GM21723 (cell line): Measurements from ENCODE around the gene TMEM72.

Experiments used
- ATAC-seq: cut with Tn5 transposase; IDR thresholded peaks from one replicate; pipeline ENCODE4 v1.9.1; 2021; ENCODE audit warnings: mild to moderate bottlenecking, moderate library complexity; ENCODE audit not compliant: unreplicated experiment

Gene TMEM72

GRCh38 chr10:44965651-44966097 is 54.5 kb downstream of the TMEM72 start:
- peak; percentile 27 for ATAC-seq

DNA sequence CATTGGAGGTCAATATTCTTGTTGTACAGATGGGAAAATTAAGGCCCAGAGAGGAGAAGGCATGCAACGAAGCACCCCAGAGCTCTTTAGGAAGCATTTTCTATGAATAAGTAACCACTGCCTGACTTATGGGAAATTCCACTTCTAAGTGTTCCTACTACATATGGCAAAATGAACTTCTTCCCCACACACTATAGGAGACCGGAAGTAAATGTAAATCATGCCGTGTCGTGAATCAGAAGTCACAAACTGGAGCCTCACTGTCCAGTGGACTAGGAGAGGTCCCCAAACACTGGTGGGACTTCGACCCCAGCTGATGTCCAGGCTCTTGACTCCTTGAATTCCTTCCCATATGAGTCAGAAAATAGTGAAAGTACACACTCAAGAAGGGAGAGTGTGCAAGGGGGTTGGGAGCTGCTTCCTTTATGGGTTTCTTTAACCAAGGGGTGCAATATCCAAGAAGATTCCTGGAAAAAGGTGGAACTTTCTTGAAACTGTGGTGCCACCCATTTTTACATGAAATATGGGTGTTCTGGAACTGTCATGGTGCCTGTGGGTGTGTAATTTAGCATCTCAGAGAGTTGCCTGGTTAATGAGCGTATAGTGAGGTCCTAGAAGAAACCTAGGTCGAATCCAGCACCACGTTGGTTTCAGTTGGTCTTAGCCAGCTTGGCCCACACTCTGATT is 55.1 kb downstream of the TMEM72 start:
- ATAC-seq, result peak; percentile 30

DNA sequence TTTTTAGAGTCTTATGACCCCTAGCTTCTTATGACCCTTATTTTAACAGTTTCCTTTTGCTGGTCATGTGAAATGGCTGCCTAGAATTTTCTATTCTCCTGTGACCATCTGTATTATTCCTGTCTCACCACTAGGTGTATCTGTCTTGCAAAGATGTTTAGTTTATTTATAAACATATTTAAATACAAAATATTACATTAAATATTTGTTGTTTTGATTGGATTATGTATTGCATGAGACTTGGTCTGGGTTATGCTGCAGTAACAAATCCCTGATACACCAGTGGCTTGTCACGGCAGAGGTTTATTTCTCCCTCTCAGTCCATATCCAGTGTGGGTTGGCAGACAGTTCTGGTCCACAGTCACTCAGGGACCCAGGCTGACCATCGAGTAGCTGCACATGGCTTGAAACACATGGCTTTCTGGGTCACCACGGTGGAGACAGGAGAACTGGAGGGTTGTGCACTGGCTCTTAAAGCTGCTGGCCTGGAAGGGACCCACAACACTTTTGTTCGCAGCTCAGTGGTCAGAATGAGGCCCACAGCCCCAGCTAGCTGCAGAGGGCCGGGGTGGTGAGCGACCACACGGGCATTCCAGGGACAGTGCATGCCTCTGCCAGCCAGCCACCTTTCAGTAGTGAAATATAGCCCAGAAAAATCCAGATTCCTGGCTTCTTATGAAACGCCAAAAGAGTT is 55.8 kb downstream of the TMEM72 start:
- no peak for ATAC-seq

GRCh38 chr10:44967616-44968015 is 56.5 kb downstream of the TMEM72 start:
- ATAC-seq, result no peak

DNA sequence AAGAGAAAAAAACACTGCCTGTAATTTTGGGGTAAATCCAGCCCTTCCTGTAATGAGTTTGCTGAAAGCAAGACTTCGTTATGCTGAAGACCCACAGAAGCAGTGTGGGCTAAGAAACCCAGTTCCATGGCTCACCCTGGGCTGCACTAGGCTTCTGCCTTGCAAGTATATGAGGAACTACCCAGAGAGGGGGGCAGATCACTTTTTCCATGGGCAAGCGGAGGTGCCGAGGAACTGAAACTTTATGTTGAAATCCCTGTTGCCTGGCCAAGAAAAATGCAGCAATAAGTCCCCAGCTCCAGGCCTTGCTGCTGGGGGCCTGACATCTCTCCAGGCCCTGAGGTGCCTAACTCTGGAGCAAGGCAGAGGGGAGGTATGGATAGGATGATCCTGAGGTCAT is 57.0 kb downstream of the TMEM72 start:
- no peak for ATAC-seq

GRCh38 chr10:44968500-44969400 is 57.6 kb downstream of the TMEM72 start:
- no peak for ATAC-seq

DNA sequence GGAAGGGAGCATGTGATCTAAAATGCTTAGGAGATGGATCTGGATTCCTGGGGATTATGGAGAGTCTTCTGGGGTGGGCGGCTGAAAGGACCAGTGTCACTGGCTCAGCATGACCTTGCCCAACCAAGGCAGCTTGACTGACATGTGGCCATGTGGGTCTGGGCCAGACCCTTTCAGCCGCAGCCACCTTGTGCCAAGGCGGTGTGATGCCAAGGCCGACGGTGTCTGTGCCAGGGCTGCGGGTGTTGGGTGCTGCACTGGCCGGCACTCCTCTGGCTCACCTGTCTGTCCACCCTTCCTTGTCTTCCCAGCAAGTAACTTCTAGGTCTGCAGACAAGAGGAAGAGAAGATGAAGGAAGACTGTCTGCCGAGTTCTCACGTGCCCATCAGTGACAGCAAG is 58.7 kb downstream of the TMEM72 start:
- no peak for ATAC-seq

DNA sequence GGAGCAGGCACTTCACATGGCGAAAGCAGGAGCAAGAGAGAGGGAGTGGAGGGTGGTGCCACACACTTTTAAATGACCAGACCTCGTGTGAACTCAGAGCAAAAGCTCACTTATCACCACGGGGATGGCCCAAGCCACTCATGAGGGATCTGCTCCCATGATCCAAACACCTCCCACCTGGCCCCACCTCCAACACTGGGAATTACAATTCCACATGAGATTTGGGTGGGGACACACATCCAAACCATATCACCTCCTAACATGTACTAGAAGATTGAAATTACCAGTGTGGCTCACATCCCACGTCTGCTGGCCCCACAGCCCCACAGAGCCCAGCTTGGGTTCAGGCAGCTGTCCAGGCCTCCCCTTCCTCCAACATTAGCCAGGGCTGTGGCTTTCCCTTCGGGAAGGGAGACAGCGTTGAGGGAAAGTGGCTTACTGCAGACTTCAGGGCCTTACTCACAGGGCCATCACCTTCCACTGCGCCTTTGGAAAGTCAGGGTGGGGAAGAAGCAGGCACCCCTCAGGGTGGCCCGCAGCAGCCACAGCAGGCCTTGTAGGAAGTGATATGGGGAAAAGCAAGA is 59.8 kb downstream of the TMEM72 start:
- ATAC-seq, result no peak

DNA sequence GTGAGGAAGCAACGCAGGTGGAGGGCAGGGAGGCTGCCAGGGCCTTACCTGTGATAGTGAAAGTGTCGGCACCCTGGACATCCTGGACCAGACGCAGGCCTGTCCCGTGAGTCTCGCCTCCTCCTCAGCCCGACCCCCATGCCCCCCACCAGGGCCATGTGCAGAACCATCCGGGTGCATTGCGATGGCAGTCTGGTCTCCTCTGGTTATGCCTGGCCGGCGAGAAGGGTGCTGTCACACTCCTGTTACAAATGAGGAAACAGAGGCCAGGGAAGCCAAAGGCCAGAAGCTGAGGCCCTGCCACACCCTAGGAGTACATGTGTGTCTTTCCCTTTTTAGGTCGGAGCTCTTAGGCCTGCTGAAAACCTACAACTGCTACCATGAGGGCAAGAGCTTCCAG is 60.3 kb downstream of the TMEM72 start:
- ATAC-seq, result no peak

GRCh38 chr10:44971935-44972757 is 61.0 kb downstream of the TMEM72 start:
- no peak for ATAC-seq

DNA sequence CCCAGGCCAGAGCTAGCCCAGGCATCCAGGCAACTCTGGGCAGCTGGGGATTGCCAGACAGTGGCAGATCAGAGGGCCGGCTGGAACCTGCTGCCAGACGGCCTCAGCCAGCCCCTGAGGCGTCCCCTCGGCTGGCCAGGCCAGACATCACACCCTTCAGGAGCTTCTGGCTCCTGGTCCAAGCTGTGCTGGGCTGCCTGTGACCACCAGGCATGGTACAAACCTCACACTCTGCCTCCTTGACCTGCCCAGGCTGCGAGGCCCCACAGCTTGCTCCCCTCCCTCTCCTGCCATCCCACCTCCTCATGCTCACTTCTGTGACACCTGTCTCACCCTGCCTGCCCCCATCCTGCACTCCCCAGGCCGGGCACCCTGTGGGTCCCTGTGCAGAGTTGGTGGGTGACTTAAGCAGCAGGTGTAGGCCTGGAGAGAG is 61.8 kb downstream of the TMEM72 start:
- ATAC-seq, result no peak

GRCh38 chr10:44973323-44974081 is 62.4 kb downstream of the TMEM72 start:
- no peak for ATAC-seq

GRCh38 chr10:44974082-44974627 is 63.0 kb downstream of the TMEM72 start:
- peak; percentile 0 for ATAC-seq

DNA sequence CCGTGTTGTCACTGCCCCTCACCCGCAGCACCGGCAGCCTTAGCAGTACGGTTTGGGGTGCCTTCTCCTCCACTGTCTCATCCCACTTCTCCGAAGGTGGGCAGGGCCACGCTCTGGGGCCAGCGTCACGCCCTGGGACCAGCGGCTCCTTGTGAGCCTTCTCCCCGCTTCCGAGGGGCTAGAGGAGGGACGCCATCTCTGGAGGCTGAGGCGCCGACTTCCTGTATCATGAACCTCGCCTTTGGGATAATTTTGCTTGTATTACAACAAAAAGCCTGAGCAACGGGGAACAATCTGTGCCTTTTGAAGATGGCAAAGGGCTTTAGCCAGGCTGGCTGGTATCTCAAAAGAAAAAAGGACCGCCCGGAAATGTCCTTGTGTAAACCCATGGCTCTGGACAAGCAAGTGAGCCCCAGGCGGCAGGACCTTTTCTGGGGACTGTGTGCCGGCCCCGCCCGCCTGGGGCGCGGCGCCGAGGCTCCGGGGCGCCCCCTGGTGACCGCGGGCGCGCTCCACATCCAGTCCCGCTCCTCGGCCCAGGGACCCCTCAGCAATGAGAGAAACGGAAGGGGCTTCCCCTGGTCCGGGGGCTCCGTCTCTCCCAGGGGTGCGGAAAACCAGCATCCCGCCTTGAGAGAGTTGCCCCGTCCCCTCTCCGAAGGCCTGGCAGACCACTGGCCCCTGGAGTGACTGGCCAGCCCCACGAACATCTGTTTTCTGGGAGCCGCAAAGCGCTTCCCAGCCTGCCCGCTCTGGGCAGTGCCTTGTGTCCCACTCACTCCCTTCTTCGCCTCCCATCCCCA is 63.7 kb downstream of the TMEM72 start:
- peak; percentile 68 for ATAC-seq

GRCh38 chr10:44975431-44976331 is 64.5 kb downstream of the TMEM72 start:
- no peak for ATAC-seq

GRCh38 chr10:44976352-44977198 is 65.4 kb downstream of the TMEM72 start:
- no peak for ATAC-seq
